Frontal cortex (tissue), 4 donors: ENCODE data around the gene DENND1A. TPM values are rescaled to one million over a fixed set of nuclear protein-coding genes. Genes with fewer than 3 reads are reported as not detected.
"Not testable (repeated sequence)": the region's sequence is repeated elsewhere in the genome, so short reads cannot be mapped to it uniquely, and the experiment has no call there.

Source experiments
- DNase-seq, 2 donors: peaks; one replicate each; pipeline ENCODE4 v3.0.0; 2012; ENCODE audit warnings: low spot score in 2 of 2
- FAIRE-seq: peaks from 2 replicates; lab custom pipeline; 2012; peaks lifted over from hg19 to GRCh38; lab: Jason Lieb, UNC
- small RNA-seq: library from RNA; depleted of rRNA; stranded (forward); fragments of <200 nt; gene quantifications from one replicate; pipeline ENCODE3, GENCODE V24; 2014
- total RNA-seq: library from RNA; depleted of rRNA; stranded (reverse); fragments of >200 nt; gene quantifications from one replicate; pipeline ENCODE4 v1.2.3, GENCODE V29; 2014
- donor health status: control.
- donor health status: control.
- donor health status: control.

DENND1A gene
- total RNA-seq, 1 donor from 2014 or later = 17.9 TPM

- DNase-seq, FAIRE-seq: not testable (repeated sequence)
These were observed 596.8 kb downstream of the DENND1A start for GRCh38 chr9:123333058-123333669.

- no peak for FAIRE-seq
- no peak for DNase-seq
These were observed 598.4 kb downstream of the DENND1A start for GRCh38 chr9:123331346-123332060.

Small RNA genes within 50 kb of the gene (small RNA-seq; reads per million reads assigned to genes)
- gene MIR601 (not detected), gene MIR7150 (not detected)

Other genes with a start within 250 kb of the DENND1A start
- gene LHX2, start 81.6 kb upstream of the DENND1A start, total RNA-seq = 73.0 TPM